Upper lobe of right lung (tissue), 1 donor: ENCODE results near the gene SLC37A4. TPM values are rescaled to one million over a fixed set of nuclear protein-coding genes. Genes with fewer than 3 reads are reported as not detected.

ENCODE experiments used
- ATAC-seq: fragments of 200-7000 bp; cut with Tn5 transposase; one replicate; pipeline ENCODE4 v1.9.1; 2020; ENCODE audit warnings: mild to moderate bottlenecking, moderate library complexity
- DNase-seq: peaks from one replicate; pipeline ENCODE4 v3.0.0-alpha.2; 2020
- H3K27ac ChIP-seq: fragments of 200-600 bp; one replicate; pipeline ENCODE4 v1.8.0; 2022
- H3K27me3 ChIP-seq: fragments of 200-600 bp; one replicate; pipeline ENCODE4 v1.8.0; 2022; ENCODE audit warnings: mild to moderate bottlenecking
- H3K36me3 ChIP-seq: fragments of 200-600 bp; one replicate; pipeline ENCODE4 v1.8.0; 2022
- H3K4me1 ChIP-seq: fragments of 200-600 bp; one replicate; pipeline ENCODE4 v1.8.0; 2022
- H3K4me3 ChIP-seq: fragments of 200-600 bp; one replicate; pipeline ENCODE4 v1.8.0; 2022; ENCODE audit warnings: mild to moderate bottlenecking
- H3K9me3 ChIP-seq: fragments of 200-600 bp; one replicate; pipeline ENCODE4 v1.8.0; 2022
- intact Hi-C: fragments of 100-400 bp; cut with DNase I; formaldehyde crosslinking; loops from one replicate; pipeline ENCODE4 v1.11.0; 2022
- long read RNA-seq: library from polyadenylated mRNA; unstranded; transcript quantifications from one replicate; pipeline ENCODE4 v2.0.0, GENCODE V29; 2021
- total RNA-seq: library from RNA; stranded (reverse); fragmentation: NEBNext Ultra II Directional; extraction: Animal tissue kit (Norgen Biotek cat#: 25700); gene quantifications from one replicate; pipeline ENCODE4 v1.2.1, GENCODE V29; 2021
- TF ChIP-seq, protein P1 (sequence below): fragments of 200-600 bp; IDR thresholded peaks from one replicate; pipeline ENCODE4 v1.8.0; 2022; ENCODE audit warnings: antibody characterized with exemption
- donor health status: DM: no; HTN: yes; CAD: no; lungs with severe emphysema.

Gene SLC37A4
- total RNA-seq = 19.3 TPM
- long read RNA-seq, transcript SLC37A4-210 (9 exons, 2,040 nt) = major isoform, 20 of 40 reads
- long read RNA-seq, partial matches to known transcripts = 6 of 40 reads
- long read RNA-seq, other reads (novel, unspliced or antisense) = 10 of 40 reads

DNA sequence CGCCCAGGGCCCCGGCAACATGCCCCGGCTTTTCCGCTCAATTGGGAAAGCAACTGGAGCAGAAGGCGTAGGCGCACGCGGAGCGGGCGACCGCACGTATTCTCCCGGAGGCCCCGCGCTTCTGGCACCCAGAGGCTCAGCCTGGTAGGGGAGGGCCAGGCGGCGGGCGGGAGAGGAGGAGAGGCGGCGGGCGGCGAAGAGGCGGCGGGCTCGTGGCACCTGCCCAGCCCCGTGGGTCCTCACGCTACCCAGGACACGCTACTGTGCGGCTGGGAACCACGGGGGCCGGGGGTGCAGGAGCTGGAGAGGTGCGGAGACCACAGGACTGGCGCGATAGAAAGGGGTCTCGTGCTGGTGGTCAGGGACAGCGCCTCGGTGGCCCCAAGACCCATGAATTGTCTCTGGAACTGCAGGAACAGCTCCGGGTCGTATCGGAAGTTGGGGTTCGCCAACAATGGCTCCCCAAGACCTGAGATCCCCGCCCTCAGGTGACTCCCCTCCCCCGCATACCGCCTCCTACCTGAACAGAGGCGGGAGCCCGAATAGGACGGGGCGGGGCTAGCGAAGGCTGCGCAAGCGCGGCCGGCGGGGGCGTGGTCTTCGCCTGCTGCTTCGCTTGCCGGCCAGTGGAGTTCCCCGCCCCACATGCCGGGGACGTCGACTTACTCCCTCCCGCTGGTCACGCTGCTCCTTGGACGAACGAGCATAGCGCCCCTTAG is at the start of gene SLC37A4:
Gene SLC37A4 (minus strand): TSS at position 549 of the 719 bp plus-strand sequence.
- intact Hi-C loops = no loop called here
- peak within 1 kb of the TSS; percentile 69 for H3K27ac ChIP-seq
- peaks cover 18% of the 10 kb centered on the region for H3K4me1 ChIP-seq
- ATAC-seq (peak; percentile 98), DNase-seq (peak; percentile 99)
- H3K36me3 ChIP-seq = peaks cover 6% of the 10 kb centered on the region
- H3K27me3 ChIP-seq = no peaks in the 10 kb centered on the region
- peak within 1 kb of the TSS; percentile 71 for H3K4me3 ChIP-seq
- no peaks in the 10 kb centered on the region for H3K9me3 ChIP-seq
- TF ChIP-seq, protein P1, sequence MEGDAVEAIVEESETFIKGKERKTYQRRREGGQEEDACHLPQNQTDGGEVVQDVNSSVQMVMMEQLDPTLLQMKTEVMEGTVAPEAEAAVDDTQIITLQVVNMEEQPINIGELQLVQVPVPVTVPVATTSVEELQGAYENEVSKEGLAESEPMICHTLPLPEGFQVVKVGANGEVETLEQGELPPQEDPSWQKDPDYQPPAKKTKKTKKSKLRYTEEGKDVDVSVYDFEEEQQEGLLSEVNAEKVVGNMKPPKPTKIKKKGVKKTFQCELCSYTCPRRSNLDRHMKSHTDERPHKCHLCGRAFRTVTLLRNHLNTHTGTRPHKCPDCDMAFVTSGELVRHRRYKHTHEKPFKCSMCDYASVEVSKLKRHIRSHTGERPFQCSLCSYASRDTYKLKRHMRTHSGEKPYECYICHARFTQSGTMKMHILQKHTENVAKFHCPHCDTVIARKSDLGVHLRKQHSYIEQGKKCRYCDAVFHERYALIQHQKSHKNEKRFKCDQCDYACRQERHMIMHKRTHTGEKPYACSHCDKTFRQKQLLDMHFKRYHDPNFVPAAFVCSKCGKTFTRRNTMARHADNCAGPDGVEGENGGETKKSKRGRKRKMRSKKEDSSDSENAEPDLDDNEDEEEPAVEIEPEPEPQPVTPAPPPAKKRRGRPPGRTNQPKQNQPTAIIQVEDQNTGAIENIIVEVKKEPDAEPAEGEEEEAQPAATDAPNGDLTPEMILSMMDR = no peak

DNA sequence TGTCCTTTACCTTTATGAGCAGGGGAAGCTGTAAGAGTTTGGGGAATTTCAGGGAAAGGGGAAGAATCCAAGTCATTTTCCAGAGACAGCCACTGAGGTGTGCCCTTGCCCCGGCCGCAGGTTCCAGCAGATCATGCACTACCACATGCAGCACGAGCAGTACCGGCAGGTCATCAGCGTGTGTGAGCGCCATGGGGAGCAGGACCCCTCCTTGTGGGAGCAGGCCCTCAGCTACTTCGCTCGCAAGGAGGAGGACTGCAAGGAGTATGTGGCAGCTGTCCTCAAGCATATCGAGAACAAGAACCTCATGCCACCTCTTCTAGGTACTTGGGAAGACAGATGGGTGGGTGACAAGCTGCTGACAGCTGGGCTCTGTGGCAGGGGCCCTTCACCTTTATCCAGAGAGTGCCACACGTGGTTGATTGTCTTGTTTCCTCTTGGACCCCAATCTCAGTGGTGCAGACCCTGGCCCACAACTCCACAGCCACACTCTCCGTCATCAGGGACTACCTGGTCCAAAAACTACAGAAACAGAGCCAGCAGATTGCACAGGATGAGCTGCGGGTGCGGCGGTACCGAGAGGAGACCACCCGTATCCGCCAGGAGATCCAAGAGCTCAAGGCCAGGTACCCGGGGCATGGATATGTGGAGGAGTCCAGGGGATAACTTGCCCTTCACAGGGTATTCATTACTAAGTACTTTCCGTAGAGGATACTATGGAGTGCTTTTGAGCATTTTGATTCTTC is 48.2 kb upstream of the SLC37A4 start:
- TF ChIP-seq, protein P1 = no peak
- Histone ChIP-seq H3K4me1 (no peaks in the 10 kb centered on the region), H3K9me3 (no peaks in the 10 kb centered on the region), H3K27ac (no peak overlapping the region), H3K4me3 (no peak overlapping the region), H3K36me3 (peaks cover 91% of the 10 kb centered on the region), H3K27me3 (no peaks in the 10 kb centered on the region)
- DNase-seq (no peak), ATAC-seq (no peak)
- intact Hi-C loops = no loop called here

DNA sequence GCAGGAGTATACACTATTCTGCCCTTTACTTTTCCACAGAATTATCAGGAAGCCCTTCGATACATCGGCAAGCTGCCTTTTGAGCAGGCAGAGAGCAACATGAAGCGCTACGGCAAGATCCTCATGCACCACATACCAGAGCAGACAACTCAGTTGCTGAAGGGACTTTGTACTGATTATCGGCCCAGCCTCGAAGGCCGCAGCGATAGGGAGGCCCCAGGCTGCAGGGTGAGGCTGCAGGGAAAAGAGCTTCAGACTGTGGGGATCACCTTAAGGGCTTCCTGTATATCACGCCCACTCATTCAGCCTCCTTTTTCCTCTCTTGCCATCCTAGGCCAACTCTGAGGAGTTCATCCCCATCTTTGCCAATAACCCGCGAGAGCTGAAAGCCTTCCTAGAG is 47.2 kb upstream of the SLC37A4 start:
- no peaks in the 10 kb centered on the region for H3K27me3 ChIP-seq
- intact Hi-C loops = no loop called here
- no peak for DNase-seq
- no peaks in the 10 kb centered on the region for H3K9me3 ChIP-seq
- H3K36me3 ChIP-seq = peaks cover 98% of the 10 kb centered on the region
- ATAC-seq = no peak
- H3K27ac ChIP-seq = no peak overlapping the region
- TF ChIP-seq, protein P1 = no peak
- no peak overlapping the region for H3K4me3 ChIP-seq
- H3K4me1 ChIP-seq = no peaks in the 10 kb centered on the region

DNA sequence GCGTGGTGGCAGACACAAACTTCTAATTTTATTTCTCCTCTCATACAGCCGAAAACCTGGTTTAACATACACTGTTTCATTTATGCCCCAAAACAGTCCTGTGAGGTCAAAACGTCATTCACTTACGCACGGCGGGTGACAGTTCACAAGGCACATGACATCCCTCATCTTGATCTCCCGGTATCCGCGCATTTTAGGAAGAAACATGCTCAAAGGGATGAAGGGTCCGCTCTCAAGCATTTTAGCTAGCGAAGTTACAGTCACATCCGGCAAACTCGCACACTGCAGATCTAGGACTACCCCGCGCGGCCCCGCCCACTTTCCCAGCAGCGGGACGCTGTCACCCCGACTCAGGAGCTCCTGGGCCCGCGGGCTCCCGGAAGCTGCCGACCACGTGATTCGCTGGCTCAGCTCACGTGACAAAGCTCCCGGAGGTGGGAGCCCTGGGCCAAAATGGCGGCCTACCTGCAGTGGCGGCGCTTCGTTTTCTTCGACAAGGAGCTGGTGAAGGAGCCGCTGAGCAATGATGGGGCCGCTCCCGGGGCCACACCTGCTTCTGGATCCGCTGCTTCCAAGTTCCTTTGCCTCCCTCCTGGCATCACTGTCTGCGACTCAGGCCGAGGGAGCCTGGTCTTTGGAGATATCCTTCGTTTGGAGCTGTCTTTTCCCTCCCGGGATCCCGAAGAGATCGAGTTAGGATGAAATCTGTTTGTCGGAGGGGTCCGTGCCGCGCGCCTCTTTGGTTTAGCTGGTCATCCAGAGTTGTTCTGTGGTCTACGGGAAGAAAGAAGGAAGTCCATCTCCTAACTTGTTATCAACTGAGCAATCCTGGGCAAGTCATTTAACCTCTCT is 36.9 kb upstream of the SLC37A4 start, which contains the start of gene VPS11:
Gene VPS11 (plus strand): TSS at position 448 of the 852 bp plus-strand sequence. CDS start 6 bp downstream, at position 454.
- peaks cover 22% of the 10 kb centered on the region for H3K4me1 ChIP-seq

DNA sequence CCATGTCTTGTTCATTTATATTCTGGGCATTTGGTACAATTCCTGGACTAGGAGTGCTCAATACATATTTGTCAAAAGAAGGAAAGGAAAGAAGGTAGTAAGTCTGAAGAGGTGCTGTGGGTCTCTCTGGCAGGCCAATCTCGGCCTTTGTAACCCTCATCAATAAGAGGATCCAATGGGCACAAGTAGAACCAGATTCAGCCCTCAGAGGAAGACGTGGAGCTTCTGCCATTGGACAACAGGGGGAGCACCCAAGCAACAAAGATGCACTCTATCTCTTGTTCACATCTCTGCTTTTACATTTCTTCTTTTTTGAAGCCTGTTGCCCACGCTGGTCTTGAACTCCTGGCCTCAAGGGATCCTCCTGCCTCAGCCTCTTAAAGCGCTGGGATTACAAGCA is 34.7 kb upstream of the SLC37A4 start:
- Histone ChIP-seq H3K36me3 (peaks cover 10% of the 10 kb centered on the region), H3K4me1 (peaks cover 22% of the 10 kb centered on the region), H3K27me3 (no peaks in the 10 kb centered on the region), H3K27ac (no peak overlapping the region), H3K4me3 (no peak overlapping the region), H3K9me3 (no peaks in the 10 kb centered on the region)
- DNase-seq = no peak
- intact Hi-C loops = no loop called here
- TF ChIP-seq, protein P1 = peak; percentile 36
- ATAC-seq = no peak

More for the DNA sequence above, 36.9 kb upstream of the SLC37A4 start, which contains the start of gene VPS11:
- peak within 1 kb of the TSS; percentile 91 for H3K27ac ChIP-seq
- peak; percentile 99 for ATAC-seq
- TF ChIP-seq, protein P1 = no peak
- peaks cover 33% of the 10 kb centered on the region for H3K36me3 ChIP-seq
- DNase-seq = peak; percentile 99
- no peaks in the 10 kb centered on the region for H3K9me3 ChIP-seq
- H3K27me3 ChIP-seq = no peaks in the 10 kb centered on the region
- intact Hi-C loops = no loop called here
- peak within 1 kb of the TSS; percentile 96 for H3K4me3 ChIP-seq
